Prostate gland (tissue), 2 donors: ENCODE results near the gene INSYN2B.

ENCODE experiments used
- POLR2A ChIP-seq: fragments of 450-650 bp; IDR thresholded peaks from one replicate; pipeline ENCODE4 v1.6.1; 2016; ENCODE audit warnings: antibody characterized with exemption, mild to moderate bottlenecking
- POLR2AphosphoS5 ChIP-seq: sonication (generic); formaldehyde crosslinking; IDR thresholded peaks from one replicate; pipeline ENCODE4 v1.6.1; 2017; ENCODE audit warnings: antibody characterized with exemption
- TF ChIP-seq, protein P1 (sequence below), 4 experiments: fragments of 200-600 bp in 2 of 4; fragments of 450-650 bp in 2 of 4; sonication (generic) in 2 of 4; IDR thresholded peaks; 1 replicate in 3 of 4; 2 replicates in 1 of 4; pipeline ENCODE4 v1.5.1; 2016 to 2019; ENCODE audit warnings: antibody characterized with exemption in 4 of 4, mild to moderate bottlenecking in 2 of 4, moderate library complexity in 2 of 4

DNA sequence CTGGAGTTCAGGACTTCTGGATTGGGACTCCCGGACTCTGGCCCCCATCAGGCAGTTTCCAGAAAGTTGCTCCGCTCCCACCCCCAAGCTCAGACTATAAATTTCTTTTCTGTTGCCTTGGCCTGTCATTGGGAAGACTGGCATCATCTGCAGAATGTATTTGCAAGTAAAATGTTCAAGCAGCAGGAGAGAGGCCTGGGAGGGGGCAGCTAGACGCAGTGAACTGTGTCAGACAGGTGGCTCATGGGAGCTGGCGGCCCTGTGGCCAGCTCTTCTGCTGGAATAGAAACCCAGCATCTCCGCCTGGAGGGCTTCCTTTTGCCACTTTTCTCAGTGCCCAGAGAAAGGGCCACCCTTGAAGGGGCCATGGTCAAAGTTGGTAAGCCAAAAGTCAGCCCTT lies 16.0 kb downstream of the INSYN2B start:
- TF ChIP-seq, protein P1, sequence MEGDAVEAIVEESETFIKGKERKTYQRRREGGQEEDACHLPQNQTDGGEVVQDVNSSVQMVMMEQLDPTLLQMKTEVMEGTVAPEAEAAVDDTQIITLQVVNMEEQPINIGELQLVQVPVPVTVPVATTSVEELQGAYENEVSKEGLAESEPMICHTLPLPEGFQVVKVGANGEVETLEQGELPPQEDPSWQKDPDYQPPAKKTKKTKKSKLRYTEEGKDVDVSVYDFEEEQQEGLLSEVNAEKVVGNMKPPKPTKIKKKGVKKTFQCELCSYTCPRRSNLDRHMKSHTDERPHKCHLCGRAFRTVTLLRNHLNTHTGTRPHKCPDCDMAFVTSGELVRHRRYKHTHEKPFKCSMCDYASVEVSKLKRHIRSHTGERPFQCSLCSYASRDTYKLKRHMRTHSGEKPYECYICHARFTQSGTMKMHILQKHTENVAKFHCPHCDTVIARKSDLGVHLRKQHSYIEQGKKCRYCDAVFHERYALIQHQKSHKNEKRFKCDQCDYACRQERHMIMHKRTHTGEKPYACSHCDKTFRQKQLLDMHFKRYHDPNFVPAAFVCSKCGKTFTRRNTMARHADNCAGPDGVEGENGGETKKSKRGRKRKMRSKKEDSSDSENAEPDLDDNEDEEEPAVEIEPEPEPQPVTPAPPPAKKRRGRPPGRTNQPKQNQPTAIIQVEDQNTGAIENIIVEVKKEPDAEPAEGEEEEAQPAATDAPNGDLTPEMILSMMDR (IDR thresholded peaks at IDR 0.05), result no peak
- no peak for TF ChIP-seq POLR2AphosphoS5
- no peak for TF ChIP-seq POLR2A
